GM19395 (cell line): ENCODE measurements around the gene CNNM2.
"Not testable (repeated sequence)": the region's sequence is repeated elsewhere in the genome, so short reads cannot be mapped to it uniquely, and the experiment has no call there.

ENCODE experiments used
- ATAC-seq: cut with Tn5 transposase; IDR thresholded peaks from one replicate; pipeline ENCODE4 v1.9.1; 2021; ENCODE audit warnings: mild to moderate bottlenecking, moderate library complexity; ENCODE audit not compliant: unreplicated experiment

Gene CNNM2

DNA sequence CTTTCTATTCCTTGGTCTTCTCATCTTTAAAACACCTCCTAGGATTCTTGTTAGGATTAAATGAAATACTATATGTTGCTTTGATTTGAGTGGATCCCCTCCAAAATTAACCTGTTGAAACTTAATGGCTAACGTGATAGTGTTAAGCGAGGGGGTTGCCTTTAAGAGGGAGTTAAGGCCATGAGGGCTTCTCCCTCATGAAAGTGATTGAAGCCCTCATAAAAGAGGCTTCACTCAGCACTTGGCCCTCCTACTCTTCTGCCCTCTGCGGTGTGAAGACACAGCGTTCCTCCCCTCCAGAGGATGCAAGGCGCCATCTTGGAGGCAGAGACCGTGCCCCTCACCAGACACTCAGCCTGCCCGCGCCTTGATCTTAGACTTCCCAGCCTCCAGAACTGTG lies 46.6 kb downstream of the CNNM2 start:
- ATAC-seq, result no peak

DNA sequence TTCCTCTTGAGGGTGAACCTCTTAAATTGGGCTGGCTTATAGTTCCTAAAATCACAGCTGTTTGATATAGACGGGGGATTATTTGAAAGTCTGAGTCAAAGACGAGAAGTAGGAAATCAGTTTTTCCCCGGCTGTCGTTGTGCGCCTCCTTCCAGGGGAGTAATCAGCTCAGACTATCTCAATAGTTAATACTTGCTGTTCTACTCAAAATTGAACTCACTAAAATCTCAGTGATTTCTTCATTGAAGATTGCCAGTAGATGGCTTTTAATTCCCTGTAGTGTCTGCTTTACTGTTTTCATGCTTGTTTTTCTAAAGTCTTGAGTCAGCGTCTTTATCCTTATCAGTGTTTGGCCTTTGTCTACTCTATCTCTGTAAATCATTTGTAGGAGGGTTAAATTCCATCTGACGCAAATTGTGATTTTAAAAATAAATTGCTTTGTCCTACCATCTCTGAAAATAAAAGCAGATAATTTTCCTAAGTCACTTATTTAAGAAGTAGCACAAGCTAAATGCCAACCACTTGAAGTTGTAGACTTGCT lies 47.3 kb downstream of the CNNM2 start:
- ATAC-seq, result no peak

DNA sequence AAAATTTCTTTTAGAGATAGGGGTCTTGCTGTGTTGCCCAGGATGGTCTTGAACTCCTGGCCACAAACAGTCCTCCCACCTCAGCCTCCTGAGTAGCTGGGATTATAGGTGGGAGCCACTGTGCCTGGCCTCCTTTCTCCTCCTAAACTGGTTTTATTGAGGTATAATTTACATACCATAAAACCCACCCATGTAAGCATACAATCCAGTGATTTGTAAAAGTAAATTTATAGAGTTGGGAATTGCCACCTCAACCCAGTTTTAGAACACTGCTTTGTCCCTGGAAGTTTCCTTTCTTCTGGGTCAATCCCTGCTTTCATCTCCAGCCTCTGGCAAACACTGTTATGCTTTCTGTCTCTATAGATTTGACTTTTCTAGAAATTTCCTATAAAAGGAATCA lies 49.0 kb downstream of the CNNM2 start:
- no peak for ATAC-seq

DNA sequence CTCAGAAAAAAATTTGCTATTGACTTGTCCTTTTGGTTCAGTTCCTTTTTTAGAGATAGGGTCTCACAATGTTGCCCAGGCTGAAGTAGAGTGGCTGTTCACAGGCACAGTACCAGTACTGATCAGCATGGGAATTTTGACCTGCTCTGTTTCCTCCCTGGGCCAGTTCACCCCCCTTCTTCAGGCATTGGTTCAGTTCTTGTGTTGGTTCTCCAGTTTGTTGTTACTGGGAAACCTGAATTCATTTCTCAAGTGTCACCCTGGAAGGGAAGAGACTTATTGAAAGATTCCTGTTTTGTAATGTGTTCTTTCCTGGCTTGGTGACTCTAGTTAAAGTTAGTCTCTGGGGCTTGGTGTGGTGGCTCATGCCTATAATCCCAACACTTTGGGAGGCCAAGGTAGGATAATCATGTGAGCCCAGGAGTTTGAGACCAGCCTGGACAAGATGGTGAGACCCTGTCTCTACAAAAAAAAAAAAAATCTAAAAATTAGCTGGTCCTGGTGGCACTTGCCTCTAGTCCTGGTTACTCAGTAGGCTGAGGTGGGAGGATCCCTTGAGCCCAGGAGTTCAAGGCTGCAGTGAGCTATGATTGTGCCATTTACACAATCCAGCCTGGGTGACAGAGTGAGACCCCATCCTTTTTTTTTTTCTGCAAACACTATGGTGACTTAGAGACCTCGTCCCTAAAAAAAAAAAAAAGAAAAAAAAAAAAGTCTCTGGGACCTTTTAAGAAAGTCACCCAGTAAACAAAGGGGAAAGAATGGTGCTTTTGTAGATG lies 52.7 kb downstream of the CNNM2 start:
- ATAC-seq, result no peak

DNA sequence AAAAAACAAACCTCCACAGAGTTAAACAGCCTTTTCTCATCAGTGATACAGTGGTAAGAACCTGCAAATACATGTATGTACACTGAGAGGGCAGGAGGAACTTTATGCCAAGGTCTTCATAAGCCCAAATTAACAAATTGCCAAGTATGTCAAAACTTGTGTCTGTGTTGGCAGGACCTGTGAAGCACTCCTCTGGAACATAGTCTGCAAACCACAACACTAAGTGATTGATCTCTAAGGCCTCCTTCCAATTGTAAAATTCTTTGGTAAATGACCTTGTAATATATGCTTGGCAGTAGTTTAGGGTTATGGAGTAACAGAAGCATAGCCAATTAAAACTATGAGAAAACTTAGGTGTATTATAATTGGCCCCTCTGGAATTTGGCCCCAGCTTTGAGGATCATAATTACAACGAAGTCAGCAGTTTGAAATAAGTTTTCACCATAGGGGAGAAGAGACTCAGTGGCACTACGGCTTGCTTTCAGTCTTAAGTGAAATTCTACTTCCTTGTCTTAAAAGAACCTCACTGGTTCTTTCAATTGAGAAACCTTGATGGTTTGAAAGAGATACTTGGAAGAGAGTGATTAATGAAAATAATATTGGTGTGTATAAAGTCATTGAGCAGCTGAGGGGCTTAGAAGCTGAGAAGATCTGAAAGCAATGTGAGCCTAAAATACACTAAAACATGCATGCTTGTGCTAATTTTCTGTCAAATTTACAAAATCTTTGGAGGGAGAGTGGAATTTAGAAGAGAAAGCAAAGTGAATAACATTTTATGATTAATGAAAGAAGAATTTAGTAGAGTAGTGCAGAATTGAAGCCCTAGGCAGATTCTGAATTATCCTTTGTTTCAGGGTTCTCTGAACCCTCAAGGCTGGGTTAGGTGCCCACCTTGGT lies 57.6 kb downstream of the CNNM2 start:
- ATAC-seq, result no peak

DNA sequence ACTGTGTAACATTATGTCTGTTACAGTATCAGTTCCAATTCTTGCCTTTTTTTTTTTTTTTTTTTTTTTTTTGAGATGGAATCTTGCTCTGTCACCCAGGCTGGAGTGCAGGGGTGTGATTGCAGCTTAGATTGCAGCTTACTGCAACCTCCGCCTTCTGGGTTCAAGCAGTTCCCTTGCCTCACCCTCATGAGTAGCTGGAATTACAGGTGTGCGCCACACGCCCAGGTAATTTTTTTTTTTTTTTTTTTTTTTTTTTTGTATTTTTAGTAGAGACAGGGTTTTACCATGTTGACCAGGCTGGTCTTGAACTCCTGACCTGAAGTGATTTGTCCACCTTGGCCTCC lies 58.3 kb downstream of the CNNM2 start:
- ATAC-seq, result not testable (repeated sequence)

DNA sequence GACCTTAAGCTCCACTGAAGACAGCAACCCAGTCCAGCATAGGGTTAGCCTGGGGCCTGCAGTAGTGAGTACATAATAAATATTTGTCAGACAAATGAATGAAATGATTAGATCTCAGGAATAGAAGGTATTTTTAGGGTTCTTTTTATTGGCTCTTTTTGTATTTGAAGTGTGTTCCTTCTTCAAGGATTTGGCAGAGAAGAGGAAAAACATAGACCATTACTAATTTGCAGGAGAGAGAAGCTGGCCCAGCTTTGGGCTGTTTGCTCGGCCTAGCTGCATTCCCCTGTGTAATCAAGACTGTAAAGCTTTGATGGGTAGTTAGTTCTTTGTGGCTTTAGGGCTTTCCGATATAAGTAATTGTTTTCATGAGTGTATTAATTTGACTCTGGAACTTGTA lies 64.2 kb downstream of the CNNM2 start:
- no peak for ATAC-seq

DNA sequence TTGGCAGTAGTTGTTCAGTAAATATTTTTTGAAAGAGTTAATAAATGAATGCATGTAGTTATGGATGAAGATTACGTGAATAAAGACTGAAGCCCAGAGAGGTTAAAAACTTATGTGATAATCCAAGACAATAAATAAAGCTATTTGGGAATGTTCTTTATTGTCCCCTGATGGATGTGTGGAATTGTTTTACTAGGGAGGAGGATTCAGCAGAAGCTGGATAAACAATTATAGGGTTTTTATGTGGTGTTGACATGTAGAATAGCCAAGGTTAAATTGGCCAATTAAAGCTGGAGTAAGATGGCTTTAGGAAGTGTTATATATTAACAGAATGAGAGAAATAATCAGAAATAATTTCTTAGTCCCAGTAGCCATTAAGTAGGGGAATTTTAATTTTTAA lies 66.0 kb downstream of the CNNM2 start:
- no peak for ATAC-seq

DNA sequence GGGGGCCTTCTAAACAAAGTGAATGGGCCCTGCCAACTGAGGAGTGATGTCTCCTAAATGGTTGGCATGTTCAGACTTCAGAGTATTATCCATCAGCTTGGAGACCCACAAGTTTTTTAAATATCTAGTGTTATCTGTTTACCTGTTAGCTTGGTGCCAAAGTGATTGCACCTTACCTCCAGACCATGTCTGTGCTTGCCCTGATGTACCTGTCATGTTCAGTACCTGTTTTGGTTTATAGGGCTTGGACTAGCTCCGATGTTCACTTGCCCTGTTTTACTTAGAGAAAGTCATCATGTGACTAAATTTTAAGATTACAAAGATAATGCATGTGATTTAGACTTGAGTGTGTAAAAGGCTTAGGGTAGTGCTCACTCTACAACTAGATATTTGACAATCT lies 67.7 kb downstream of the CNNM2 start:
- ATAC-seq, result no peak

DNA sequence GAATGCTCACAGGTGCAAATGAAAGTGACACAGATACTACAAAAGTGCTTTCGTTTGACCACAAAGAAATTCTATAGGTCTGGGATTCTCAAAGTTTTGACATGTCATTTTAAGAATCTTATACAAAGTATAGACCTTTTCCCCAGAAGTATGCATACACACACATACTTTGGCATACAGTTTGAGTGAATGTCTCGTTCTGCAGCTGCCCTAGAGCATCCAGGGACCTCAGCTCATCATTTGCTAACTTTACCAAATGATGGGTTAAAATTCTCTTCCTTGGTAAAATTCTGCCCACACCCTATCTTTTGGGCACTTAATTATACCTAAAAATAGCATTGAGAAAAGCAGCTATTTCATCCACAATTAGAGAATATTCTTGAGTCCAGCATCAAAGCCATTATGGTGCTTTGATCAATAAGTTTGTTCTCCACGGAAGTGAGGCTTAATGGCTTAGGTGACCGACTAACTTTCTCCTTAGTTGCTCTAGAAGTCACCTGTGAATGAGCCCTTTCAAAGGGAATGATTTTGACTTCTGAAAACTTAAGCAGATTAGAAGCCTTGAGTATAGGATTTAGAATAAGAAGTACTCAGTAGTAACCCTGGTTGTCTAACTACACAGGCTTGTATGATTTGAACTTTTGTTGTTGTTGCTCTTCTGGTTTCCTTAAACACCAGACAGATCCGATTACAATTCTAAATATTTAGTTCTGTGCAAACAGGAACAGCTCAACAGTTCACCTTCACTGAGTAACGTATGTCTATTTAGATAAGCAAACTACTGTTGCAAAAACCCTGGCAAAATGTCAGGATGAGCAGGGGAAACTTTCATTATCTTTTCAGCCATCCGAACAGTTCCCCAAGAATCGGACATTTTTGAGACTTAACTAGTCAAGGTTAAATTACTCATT lies 70.6 kb downstream of the CNNM2 start:
- no peak for ATAC-seq

DNA sequence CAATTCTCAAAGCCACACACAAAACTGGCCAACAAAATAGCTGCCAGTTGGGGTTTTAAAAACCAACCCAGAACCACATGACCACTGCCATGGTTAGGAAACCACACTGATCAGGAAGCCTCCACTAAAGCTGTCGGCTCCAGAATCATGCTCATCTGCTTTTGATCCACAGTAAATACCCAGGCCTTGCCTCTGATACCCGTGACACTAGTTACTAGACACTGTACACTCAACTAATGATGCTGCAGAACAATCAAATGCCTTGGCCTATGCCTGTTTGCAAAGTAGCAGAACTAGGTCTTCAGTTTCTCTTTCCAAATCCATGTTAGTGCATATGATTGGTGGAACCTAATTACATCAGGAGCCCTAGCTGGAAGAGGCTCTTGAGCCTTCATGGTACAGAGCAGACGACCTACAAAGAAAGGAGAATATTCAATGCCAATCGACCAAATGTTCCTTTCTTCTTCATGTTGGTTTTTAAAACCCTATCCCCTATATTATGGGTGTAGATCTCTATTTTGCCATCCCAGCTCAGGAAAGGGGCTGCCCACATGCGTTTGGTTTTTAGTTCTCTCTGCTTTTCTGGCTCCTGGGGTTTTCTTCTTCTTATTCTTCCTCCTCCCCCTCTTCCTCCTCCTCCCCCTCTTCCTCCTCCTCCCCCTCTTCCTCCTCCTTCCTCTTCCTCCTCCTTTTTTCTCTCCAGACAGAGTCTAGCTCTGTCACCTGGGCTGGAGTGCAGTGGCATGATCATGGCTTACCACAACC lies 76.6 kb downstream of the CNNM2 start:
- ATAC-seq, result no peak

DNA sequence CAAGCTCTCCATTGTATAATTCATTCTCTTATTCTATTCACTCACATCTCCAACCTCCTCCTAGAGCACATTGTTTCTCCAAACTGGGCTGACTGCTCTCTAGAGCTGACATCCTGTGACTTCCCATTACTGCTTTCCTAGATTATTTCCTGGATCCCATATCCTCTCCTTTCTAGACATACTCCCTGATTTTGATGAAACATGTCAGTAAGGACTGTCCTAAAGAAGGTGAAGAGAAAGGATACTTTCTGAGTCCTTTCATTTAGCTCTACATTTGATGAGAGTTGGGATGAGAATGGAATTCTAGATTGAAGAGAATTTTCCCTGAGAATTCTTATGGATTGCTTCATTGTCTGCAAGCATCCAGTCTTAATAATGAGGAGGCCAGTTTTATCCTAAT lies 78.8 kb downstream of the CNNM2 start:
- ATAC-seq, result no peak

DNA sequence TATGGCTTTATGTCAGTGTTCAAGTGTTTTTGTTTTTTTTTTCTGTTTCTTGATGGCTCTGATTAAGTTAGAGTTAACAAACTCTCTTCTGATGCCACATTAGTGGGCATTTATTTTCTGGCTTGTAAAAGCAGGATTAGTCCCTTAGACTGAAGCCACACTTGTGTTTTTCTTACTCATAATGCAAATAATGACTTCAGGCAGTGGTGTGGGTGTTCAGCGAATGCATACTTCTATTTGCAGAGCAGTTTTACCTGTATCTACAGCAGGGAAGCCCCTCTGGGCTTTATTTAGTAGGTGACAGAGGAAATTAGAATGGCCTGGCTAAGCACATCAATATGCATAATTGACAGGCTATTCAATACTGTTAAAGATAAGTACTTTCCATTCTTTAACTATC lies 79.9 kb downstream of the CNNM2 start:
- ATAC-seq, result no peak

DNA sequence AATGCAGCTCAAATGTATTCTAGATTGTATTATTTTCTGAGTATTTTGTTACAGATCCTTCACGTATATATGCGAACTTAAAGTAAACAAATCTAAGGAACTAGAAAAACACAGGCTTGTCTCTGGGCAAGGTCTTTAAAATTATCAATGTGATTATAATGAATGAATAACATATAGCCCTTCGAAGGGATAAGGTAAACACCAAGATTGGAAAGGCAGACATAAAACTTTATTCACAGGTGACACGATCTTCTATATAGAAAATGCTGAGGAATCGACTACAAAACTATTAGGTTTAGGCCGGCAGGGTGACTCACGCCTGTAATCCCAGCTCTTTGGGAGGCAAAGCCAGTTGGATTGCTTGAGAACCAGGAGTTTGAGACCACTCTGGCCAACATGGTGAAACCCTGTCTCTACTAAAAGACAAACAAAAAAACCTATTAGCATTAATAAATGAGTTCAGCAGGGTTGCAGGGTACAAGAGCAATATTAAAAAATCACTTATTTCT lies 80.4 kb downstream of the CNNM2 start:
- no peak for ATAC-seq

DNA sequence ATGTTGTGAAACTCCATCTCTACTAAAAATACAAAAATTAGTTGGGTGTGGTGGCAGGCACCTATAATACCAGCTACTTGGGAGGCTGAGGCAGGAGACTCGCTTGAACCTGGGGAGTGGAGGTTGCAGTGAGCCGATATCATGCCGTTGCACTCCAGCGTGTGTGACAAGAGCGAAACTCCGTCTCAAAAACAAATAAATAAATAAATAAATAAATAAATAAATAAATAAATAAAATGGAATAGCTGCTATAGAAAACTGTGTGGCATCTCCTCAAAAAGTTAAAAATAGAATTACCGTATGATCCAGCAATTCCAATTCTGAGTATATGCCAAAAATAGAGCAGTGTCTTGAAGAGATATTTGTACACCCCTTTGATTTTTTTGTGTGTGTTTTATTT lies 82.0 kb downstream of the CNNM2 start:
- not testable (repeated sequence) for ATAC-seq

DNA sequence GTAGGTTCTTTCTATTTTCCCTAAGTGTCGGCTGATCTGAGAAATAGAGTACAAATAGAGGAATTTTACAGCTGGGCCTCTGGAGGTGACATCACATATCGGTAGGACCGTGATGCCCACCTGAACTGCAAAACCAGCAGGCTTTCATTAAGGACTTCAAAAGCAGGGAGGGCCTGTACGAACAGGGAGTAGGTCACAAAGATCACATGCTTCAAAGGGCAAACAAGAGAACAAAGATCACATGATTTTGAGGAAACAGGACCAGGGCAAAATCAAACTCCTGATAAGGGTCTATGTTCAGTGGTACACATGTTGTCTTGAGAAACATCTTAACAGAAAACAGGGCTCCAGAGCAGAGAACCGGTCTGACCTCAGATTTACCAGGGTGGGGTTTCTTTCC lies 88.9 kb downstream of the CNNM2 start:
- no peak for ATAC-seq

DNA sequence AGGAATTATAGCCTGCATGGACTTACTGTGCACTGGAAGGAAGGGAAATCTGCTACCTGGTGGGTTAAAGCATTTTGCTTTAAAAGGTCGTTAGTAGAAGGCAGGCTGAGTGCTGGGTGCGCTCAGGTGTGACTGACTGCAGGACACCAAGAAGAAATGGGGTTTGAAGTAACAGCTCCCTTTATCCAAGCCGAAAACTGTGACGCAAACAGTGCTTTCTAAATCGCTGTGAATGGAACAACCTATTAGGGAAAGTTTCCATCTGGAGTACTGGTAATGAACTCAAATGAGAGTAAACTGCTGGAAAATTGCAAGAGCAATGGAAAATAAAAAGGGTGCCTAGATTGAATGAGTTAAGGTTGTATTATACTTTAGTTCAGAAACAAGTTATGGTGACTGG lies 95.3 kb downstream of the CNNM2 start:
- no peak for ATAC-seq

DNA sequence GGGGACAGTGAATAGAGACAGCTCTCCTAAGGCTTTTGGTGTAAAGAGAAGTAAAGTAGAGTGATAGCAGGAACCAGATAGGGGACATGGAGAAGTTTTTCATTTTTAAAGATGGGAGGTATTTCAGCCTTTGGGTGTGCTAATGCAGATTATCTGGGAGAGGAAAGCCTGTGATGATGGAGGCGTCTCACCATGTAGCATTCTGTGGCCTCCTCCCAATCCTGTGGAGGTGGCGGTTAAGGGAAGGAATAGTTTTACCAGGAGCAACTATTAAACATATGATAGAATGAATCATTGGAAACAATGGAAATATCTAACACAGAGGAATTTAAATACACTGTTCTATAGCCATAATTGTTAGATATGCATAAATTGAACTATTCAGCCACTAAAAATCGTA lies 101.3 kb downstream of the CNNM2 start:
- ATAC-seq, result no peak

DNA sequence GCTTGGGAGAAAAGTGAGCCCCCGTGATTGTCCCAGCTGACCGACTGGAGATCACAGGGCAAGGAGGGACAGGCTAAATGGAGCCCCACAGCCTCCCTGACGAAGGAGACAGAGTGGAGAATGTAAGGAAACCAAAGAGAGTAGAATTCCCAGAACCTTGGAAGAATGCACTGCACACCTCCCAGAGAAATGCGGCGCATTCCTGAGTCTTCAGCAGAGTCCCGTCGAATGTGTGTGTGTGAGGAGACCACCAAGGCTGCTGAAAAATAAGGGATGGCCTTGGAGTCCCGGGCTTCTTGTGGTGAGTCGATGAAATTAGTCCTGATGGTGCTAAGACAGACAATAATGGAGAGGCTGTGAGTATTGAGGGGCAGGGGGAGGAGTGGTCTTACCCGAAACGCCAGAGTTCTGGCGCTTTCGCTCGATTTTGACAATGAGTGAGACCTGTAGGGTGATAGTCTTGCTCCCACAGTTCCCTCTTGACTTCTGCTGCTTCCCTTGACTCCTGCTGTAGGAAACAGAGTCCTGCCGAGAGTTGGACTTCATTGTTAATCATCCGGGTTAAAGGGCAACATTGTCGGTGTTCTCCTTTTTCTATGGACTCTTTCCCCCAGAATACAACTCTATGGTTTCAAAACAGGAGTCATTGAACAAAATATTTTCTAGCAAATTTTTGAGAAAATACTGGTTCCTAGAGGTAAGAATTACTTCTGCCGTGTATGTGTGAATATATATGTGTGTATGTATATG lies 103.2 kb downstream of the CNNM2 start:
- no peak for ATAC-seq
